Kidney (tissue), 14 donors: ENCODE measurements around the gene MYH7B. TPM values are rescaled to one million over a fixed set of nuclear protein-coding genes. Genes with fewer than 3 reads are reported as not detected.

Experiments
- DNase-seq, 5 donors: peaks; one replicate each; pipeline ENCODE4 v3.0.0-alpha.2; 2013 to 2020
- FAIRE-seq: peaks from 2 replicates; lab custom pipeline; 2012; peaks lifted over from hg19 to GRCh38; lab: Jason Lieb, UNC
- H3K27ac ChIP-seq, 2 donors: one replicate each; pipeline ENCODE4 v1.7.0; 2013; ENCODE audit warnings: low read depth in 2 of 2, low read length in 2 of 2, inconsistent platforms in 1 of 2
- H3K27me3 ChIP-seq: one replicate; pipeline ENCODE4 v1.7.1; 2013; ENCODE audit warnings: low read length, inconsistent platforms; ENCODE audit not compliant: control insufficient read depth, insufficient read depth
- H3K36me3 ChIP-seq, 3 donors: one replicate each; pipeline versions ENCODE4 v1.7.0 to v1.7.1; 2013; ENCODE audit warnings: low read length in 3 of 3, control low read depth in 1 of 3, inconsistent platforms in 1 of 3; ENCODE audit not compliant: insufficient read depth in 3 of 3, control insufficient read depth in 2 of 3
- H3K4me1 ChIP-seq, 3 donors: one replicate each; pipeline versions ENCODE4 v1.7.0 to v1.7.1; 2013; ENCODE audit warnings: low read length in 3 of 3, inconsistent platforms in 1 of 3, low read depth in 1 of 3; ENCODE audit not compliant: control insufficient read depth in 2 of 3, insufficient read depth in 2 of 3
- H3K4me3 ChIP-seq, 3 donors: one replicate each; pipeline versions ENCODE4 v1.7.0 to v1.8.1; 2013; ENCODE audit warnings: low read length in 3 of 3, control low read depth in 1 of 3, inconsistent platforms in 1 of 3
- H3K9ac ChIP-seq, 3 donors: one replicate each; pipeline versions ENCODE4 v1.7.0 to v1.7.1; 2013; ENCODE audit warnings: low read length in 3 of 3, control low read depth in 1 of 3, inconsistent platforms in 1 of 3
- H3K9me3 ChIP-seq, 3 donors: one replicate each; pipeline versions ENCODE4 v1.7.0 to v1.7.1; 2013; ENCODE audit warnings: low read length in 3 of 3, control low read depth in 1 of 3, inconsistent platforms in 1 of 3; ENCODE audit not compliant: control insufficient read depth in 2 of 3, insufficient read depth in 1 of 3
- CTCF ChIP-seq: IDR thresholded peaks from 3 replicates; pipeline ENCODE4 v1.5.1; 2012; ENCODE audit warnings: mild to moderate bottlenecking, moderate library complexity, borderline replicate concordance; ENCODE audit not compliant: insufficient read depth; ENCODE audit errors: extremely low read depth
- intact Hi-C: fragments of 100-400 bp; cut with DNase I; formaldehyde crosslinking; loops from one replicate; pipeline ENCODE4 v1.11.1; 2022
- polyA plus RNA-seq: library from polyadenylated mRNA; stranded (reverse); fragments of 350-450 nt; fragmentation: Illumina TruSeq; extraction: RNeasy Lipid Tissue Mini Kit (QIAGEN cat#74804); gene quantifications from one replicate; pipeline ENCODE4 v1.2.3, GENCODE V29; 2014; ENCODE audit warnings: low read depth, low replicate concordance; ENCODE audit not compliant: insufficient read depth
- total RNA-seq: library from RNA; stranded (reverse); fragmentation: NEBNext Ultra II Directional; extraction: Animal tissue kit (Norgen Biotek cat#: 25700); gene quantifications from one replicate; pipeline ENCODE4 v1.2.1, GENCODE V29; 2021
- donor health status: control.
- donor health status: control.
- donor health status: control.
- donor health status: control.
- donor health status: control.
- donor health status: DM: yes; HTN: yes; CAD: no.
- donor health status: Normal renal cell carcinoma (clear cell type).

The MYH7B gene
- total and polyA plus RNA-seq, 2 donors from 2014 or later = 0.76 to 3.7 TPM

- H3K4me3 ChIP-seq = no peak overlapping the region
- no peak for FAIRE-seq
- H3K4me1 ChIP-seq = no peaks in the 10 kb centered on the region
- intact Hi-C loops = no loop called here
- H3K27me3 ChIP-seq = no peaks in the 10 kb centered on the region
- no peak overlapping the region for H3K9ac ChIP-seq
- no peak overlapping the region for H3K27ac ChIP-seq
- no peak for TF ChIP-seq CTCF
- H3K9me3 ChIP-seq = no peaks in the 10 kb centered on the region
- H3K36me3 ChIP-seq = no peaks in the 10 kb centered on the region
- no peak for DNase-seq
These were observed 21.9 kb downstream of the MYH7B start for GRCh38 chr20:34977365-34978091.

- H3K4me1 ChIP-seq = no peaks in the 10 kb centered on the region
- H3K4me3 ChIP-seq = no peak overlapping the region
- FAIRE-seq (no peak), DNase-seq (no peak)
- H3K27ac ChIP-seq = no peak overlapping the region
- TF ChIP-seq CTCF = no peak
- intact Hi-C loops = no loop called here
- no peaks in the 10 kb centered on the region for H3K27me3 ChIP-seq
- no peak overlapping the region for H3K9ac ChIP-seq
- no peaks in the 10 kb centered on the region for H3K9me3 ChIP-seq
- no peaks in the 10 kb centered on the region for H3K36me3 ChIP-seq
These were observed 22.6 kb downstream of the MYH7B start for GRCh38 chr20:34978092-34978744.

- Histone ChIP-seq H3K4me3 (no peak overlapping the region), H3K27ac (no peak overlapping the region), H3K9ac (no peak overlapping the region), H3K27me3 (no peaks in the 10 kb centered on the region), H3K9me3 (no peaks in the 10 kb centered on the region), H3K36me3 (no peaks in the 10 kb centered on the region), H3K4me1 (peaks cover 0 to 2% (median 0%) of the 10 kb centered on the region in 3 donors)
- no peak for FAIRE-seq
- DNase-seq = no peak
- intact Hi-C loops = no loop called here
- no peak for TF ChIP-seq CTCF
These were observed 23.9 kb downstream of the MYH7B start for GRCh38 chr20:34979366-34980153.
